Measurements from ENCODE around the gene CAPN3. TPM values are rescaled to one million over a fixed set of nuclear protein-coding genes. Genes with fewer than 3 reads are reported as not detected.

Gene CAPN3
- total and polyA plus RNA-seq, 11 donors = 1.3 to 12.2 (median 7.3) TPM

- Histone ChIP-seq H3K36me3 (peaks cover 0 to 89% (median 83%) of the 10 kb centered on the region in 9 donors), H3K4me1 (peaks cover 0 to 42% (median 8%) of the 10 kb centered on the region in 12 donors), H3K27ac (peak overlapping the region in 2 of 12 donors; percentile 5 to 58), H3K27me3 (no peaks in the 10 kb centered on the region), H3K4me3 (peak overlapping the region in 6 of 12 donors; percentile 29 to 53 (median 42)), H3K9me3 (no peaks in the 10 kb centered on the region)
- TF ChIP-seq POLR2A (IDR thresholded peaks at IDR 0.05) (no peak), CTCF (IDR thresholded peaks at IDR 0.05) (no peak)
- intact Hi-C loops (cut with DNase I) = no loop called here
- DNase-seq = no peak
- ATAC-seq = no peak
- WGBS, 4 donors = 79 to 84% (median 82%) methylated on average over 4 of the region's 4 CpGs
These were observed 91.1 kb downstream of the CAPN3 start for GRCh38 chr15:42450425-42450790.

- H3K27ac ChIP-seq = peak overlapping the region in 3 of 12 donors; percentile 1 to 73 (median 1)
- peaks cover 0 to 55% (median 50%) of the 10 kb centered on the region in 9 donors for H3K36me3 ChIP-seq
- H3K4me1 ChIP-seq = peaks cover 0 to 58% (median 27%) of the 10 kb centered on the region in 12 donors
- H3K27me3 ChIP-seq = no peaks in the 10 kb centered on the region
- H3K9me3 ChIP-seq = no peaks in the 10 kb centered on the region
- DNase-seq = no peak
- peak overlapping the region in 2 of 12 donors; percentile 51 to 62 for H3K4me3 ChIP-seq
- intact Hi-C loops (cut with DNase I) = no loop called here
- whole genome bisulfite sequencing, 4 donors = 91 to 96% (median 93%) methylated on average over 3 of the region's 3 CpGs
- no peak for ATAC-seq
- TF ChIP-seq POLR2A (IDR thresholded peaks at IDR 0.05) (no peak), CTCF (IDR thresholded peaks at IDR 0.05) (no peak)
These were observed 94.5 kb downstream of the CAPN3 start for GRCh38 chr15:42453826-42454225.

GRCh38 chr15:42456531-42456930 is 97.2 kb downstream of the CAPN3 start:
- intact Hi-C loops (cut with DNase I) = loop anchor here in 1 of 10 donors (2.0 kb wide), 1 partner anchor 14 kb away; no protein-coding TSS in a partner anchor
- H3K4me1 ChIP-seq = peaks cover 0 to 56% (median 28%) of the 10 kb centered on the region in 12 donors
- ATAC-seq = peak in 1 of 4 donors; percentile 23
- peaks cover 0 to 32% (median 24%) of the 10 kb centered on the region in 9 donors for H3K36me3 ChIP-seq
- no peak for DNase-seq
- no peaks in the 10 kb centered on the region for H3K9me3 ChIP-seq
- H3K4me3 ChIP-seq = peak overlapping the region; percentile 6 to 62 (median 52)
- peak overlapping the region; percentile 73 to 92 (median 82) for H3K27ac ChIP-seq
- no peaks in the 10 kb centered on the region for H3K27me3 ChIP-seq
- TF ChIP-seq POLR2A (IDR thresholded peaks at IDR 0.05) (no peak), CTCF (IDR thresholded peaks at IDR 0.05) (no peak)

GRCh38 chr15:42456971-42457370 is 97.7 kb downstream of the CAPN3 start:
- intact Hi-C loops (cut with DNase I) = loop anchor here in 1 of 10 donors (2.0 kb wide), 1 partner anchor 14 kb away; no protein-coding TSS in a partner anchor
- peak overlapping the region; percentile 73 to 92 (median 82) for H3K27ac ChIP-seq
- H3K27me3 ChIP-seq = no peaks in the 10 kb centered on the region
- 4 to 18% (median 10%) methylated on average over 3 of the region's 3 CpGs for WGBS, 4 donors
- DNase-seq (no peak), ATAC-seq (peak in 3 of 4 donors; percentile 46 to 60 (median 53))
- no peak for TF ChIP-seq CTCF (IDR thresholded peaks at IDR 0.05)
- no peak for TF ChIP-seq POLR2A (IDR thresholded peaks at IDR 0.05)
- H3K4me1 ChIP-seq = peaks cover 0 to 60% (median 30%) of the 10 kb centered on the region in 12 donors
- peaks cover 0 to 32% (median 23%) of the 10 kb centered on the region in 9 donors for H3K36me3 ChIP-seq
- H3K9me3 ChIP-seq = no peaks in the 10 kb centered on the region
- peak overlapping the region; percentile 6 to 62 (median 52) for H3K4me3 ChIP-seq
